Hepatocyte (in vitro differentiated cells): ENCODE measurements around the gene BAZ2B.

ENCODE experiments used
- CTCF ChIP-seq: fragments of 200-600 bp; sonication (generic); IDR thresholded peaks from 2 replicates; pipeline ENCODE4 v1.5.1; 2016; ENCODE audit warnings: antibody characterized with exemption, mild to moderate bottlenecking; ENCODE audit not compliant: poor library complexity
- EZH2 ChIP-seq: fragments of 200-600 bp; sonication (generic); IDR thresholded peaks from 2 replicates; pipeline ENCODE4 v1.6.1; 2016; ENCODE audit warnings: antibody characterized with exemption, mild to moderate bottlenecking, borderline replicate concordance
- EZH2phosphoT487 ChIP-seq: fragments of 200-600 bp; sonication (generic); IDR thresholded peaks from one replicate; pipeline ENCODE4 v1.6.1; 2018; ENCODE audit warnings: antibody characterized with exemption, mild to moderate bottlenecking, low read depth, moderate library complexity; ENCODE audit not compliant: unreplicated experiment, severe bottlenecking

- no peak for TF ChIP-seq CTCF
- TF ChIP-seq EZH2phosphoT487, result no peak
- TF ChIP-seq EZH2, result no peak
Observed at GRCh38 chr2:159623436-159623835, 7.1 kb upstream of the BAZ2B start.
